Osteocyte (in vitro differentiated cells): ENCODE results near the gene ZNF862. TPM values are rescaled to one million over a fixed set of nuclear protein-coding genes. Genes with fewer than 3 reads are reported as not detected.

Experiments used
- DNase-seq: peaks from one replicate; pipeline ENCODE4 v3.0.0; 2021; ENCODE audit warnings: mixed read lengths; ENCODE audit not compliant: unreplicated experiment; ENCODE audit errors: extremely low spot score
- H3K27ac Mint-ChIP-seq: one replicate; pipeline ENCODE4 v1.8.0; 2021; ENCODE audit warnings: mild to moderate bottlenecking, mixed read lengths; ENCODE audit not compliant: unreplicated experiment
- H3K27me3 Mint-ChIP-seq: one replicate; pipeline ENCODE4 v1.8.0; 2021; ENCODE audit warnings: mixed read lengths; ENCODE audit not compliant: unreplicated experiment
- H3K36me3 Mint-ChIP-seq: one replicate; pipeline ENCODE4 v1.8.0; 2021; ENCODE audit warnings: mixed read lengths; ENCODE audit not compliant: unreplicated experiment
- H3K4me1 Mint-ChIP-seq: one replicate; pipeline ENCODE4 v1.8.0; 2021; ENCODE audit warnings: mixed read lengths; ENCODE audit not compliant: unreplicated experiment
- H3K4me3 Mint-ChIP-seq: one replicate; pipeline ENCODE4 v1.8.0; 2021; ENCODE audit warnings: mild to moderate bottlenecking, moderate library complexity, mixed read lengths; ENCODE audit not compliant: unreplicated experiment
- H3K9me3 Mint-ChIP-seq: one replicate; pipeline ENCODE4 v1.8.0; 2021; ENCODE audit warnings: mixed read lengths; ENCODE audit not compliant: unreplicated experiment
- CTCF ChIP-seq: fragments of 200-600 bp; sonication (generic); IDR thresholded peaks from 2 replicates; pipeline ENCODE4 v1.5.0; 2021; ENCODE audit warnings: antibody characterized with exemption, mild to moderate bottlenecking, moderate library complexity
- total RNA-seq: library from RNA; stranded (reverse); gene quantifications from 2 replicates; pipeline ENCODE4 v1.2.1, GENCODE V29; 2021

ZNF862 gene
- total RNA-seq, 1 donor from 2014 or later = 25.3 TPM

- H3K4me3 Mint-ChIP-seq = no peak overlapping the region
These were observed 7.2 kb downstream of the ZNF862 start for GRCh38 chr7:149845257-149845980.

GRCh38 chr7:149846021-149846420, 7.8 kb downstream of the ZNF862 start:
- H3K4me1 Mint-ChIP-seq = no peaks in the 10 kb centered on the region

More at GRCh38 chr7:149845257-149845980, 7.2 kb downstream of the ZNF862 start:
- Mint-ChIP-seq H3K36me3 (peaks cover 16% of the 10 kb centered on the region), H3K9me3 (no peaks in the 10 kb centered on the region), H3K4me1 (peaks cover under 1% of the 10 kb centered on the region), H3K27ac (no peak overlapping the region), H3K27me3 (no peaks in the 10 kb centered on the region)
- no peak for TF ChIP-seq CTCF
- no peak for DNase-seq

GRCh38 chr7:149846436-149847046, 8.4 kb downstream of the ZNF862 start:
- DNase-seq = no peak
- peaks cover 18% of the 10 kb centered on the region for H3K36me3 Mint-ChIP-seq
- no peaks in the 10 kb centered on the region for H3K27me3 Mint-ChIP-seq
- H3K27ac Mint-ChIP-seq = no peak overlapping the region
- TF ChIP-seq CTCF = no peak
- H3K9me3 Mint-ChIP-seq = no peaks in the 10 kb centered on the region
- no peaks in the 10 kb centered on the region for H3K4me1 Mint-ChIP-seq
- no peak overlapping the region for H3K4me3 Mint-ChIP-seq

More at GRCh38 chr7:149846021-149846420, 7.8 kb downstream of the ZNF862 start:
- Mint-ChIP-seq H3K27me3 (no peaks in the 10 kb centered on the region), H3K9me3 (no peaks in the 10 kb centered on the region), H3K27ac (no peak overlapping the region), H3K36me3 (peaks cover 18% of the 10 kb centered on the region), H3K4me3 (no peak overlapping the region)
- no peak for DNase-seq
- no peak for TF ChIP-seq CTCF

- H3K4me3 Mint-ChIP-seq = no peak overlapping the region
- no peak for TF ChIP-seq CTCF
- no peaks in the 10 kb centered on the region for H3K27me3 Mint-ChIP-seq
- H3K36me3 Mint-ChIP-seq = peaks cover 20% of the 10 kb centered on the region
- no peak for DNase-seq
- peaks cover 5% of the 10 kb centered on the region for H3K4me1 Mint-ChIP-seq
- H3K9me3 Mint-ChIP-seq = no peaks in the 10 kb centered on the region
- no peak overlapping the region for H3K27ac Mint-ChIP-seq
These were observed 11.0 kb downstream of the ZNF862 start for GRCh38 chr7:149849174-149849573.

- Mint-ChIP-seq H3K36me3 (peaks cover 20% of the 10 kb centered on the region), H3K27ac (no peak overlapping the region), H3K4me3 (no peak overlapping the region), H3K4me1 (peaks cover 15% of the 10 kb centered on the region), H3K27me3 (no peaks in the 10 kb centered on the region), H3K9me3 (no peaks in the 10 kb centered on the region)
- no peak for TF ChIP-seq CTCF
- no peak for DNase-seq
These were observed 11.9 kb downstream of the ZNF862 start for GRCh38 chr7:149850007-149850594.
